KMS-11 (cell line): Measurements from ENCODE around the gene HNRNPA2B1.

Experiments
- H2AFZ ChIP-seq: fragments of 200-600 bp; sonication (generic); 2 replicates; pipeline ENCODE4 v1.6.1; 2016; ENCODE audit warnings: antibody characterized with exemption, mixed run types, low read depth
- H3K27ac ChIP-seq: fragments of 200-600 bp; sonication (generic); 2 replicates; pipeline ENCODE4 v1.6.1; 2016; ENCODE audit warnings: mild to moderate bottlenecking, mixed run types
- H3K27me3 ChIP-seq: fragments of 200-600 bp; sonication (generic); 2 replicates; pipeline ENCODE4 v1.6.1; 2017; ENCODE audit warnings: mild to moderate bottlenecking, low read depth, mixed run types, moderate library complexity; ENCODE audit not compliant: insufficient read depth
- H3K36me3 ChIP-seq: fragments of 200-600 bp; sonication (generic); 2 replicates; pipeline ENCODE4 v1.6.1; 2017; ENCODE audit warnings: mild to moderate bottlenecking, mixed run types; ENCODE audit not compliant: insufficient read depth
- H3K4me1 ChIP-seq: fragments of 200-600 bp; sonication (generic); 2 replicates; pipeline ENCODE4 v1.6.1; 2016; ENCODE audit warnings: mild to moderate bottlenecking, low read depth, mixed run types; ENCODE audit not compliant: poor library complexity, severe bottlenecking
- H3K4me2 ChIP-seq: fragments of 200-600 bp; sonication (generic); 2 replicates; pipeline ENCODE4 v1.7.0; 2016; ENCODE audit warnings: mild to moderate bottlenecking, mixed run types
- H3K4me3 ChIP-seq: fragments of 200-600 bp; sonication (generic); IDR thresholded peaks from 2 replicates; pipeline ENCODE4 v1.6.1; 2017; ENCODE audit warnings: low read depth, low read length, mixed read lengths; ENCODE audit not compliant: insufficient read depth
- H3K79me2 ChIP-seq: fragments of 200-600 bp; sonication (generic); 2 replicates; pipeline ENCODE4 v1.6.1; 2016; ENCODE audit warnings: low read depth, mixed run types; ENCODE audit not compliant: insufficient read depth
- H3K9ac ChIP-seq: fragments of 200-600 bp; sonication (generic); 2 replicates; pipeline ENCODE4 v1.6.1; 2016; ENCODE audit warnings: mild to moderate bottlenecking, mixed run types
- H4K20me1 ChIP-seq: fragments of 200-600 bp; sonication (generic); 2 replicates; pipeline ENCODE4 v1.6.1; 2016; ENCODE audit warnings: mild to moderate bottlenecking, mixed run types; ENCODE audit not compliant: insufficient read depth
- CTCF ChIP-seq: fragments of 200-600 bp; sonication (generic); conservative IDR thresholded peaks from 2 replicates; pipeline ENCODE4 v1.6.1; 2017; ENCODE audit warnings: low read depth, mild to moderate bottlenecking, antibody characterized with exemption, low read length, moderate library complexity, mixed read lengths

The HNRNPA2B1 gene

GRCh38 chr7:26140380-26140779 is 60.2 kb downstream of the HNRNPA2B1 start:
- H3K27me3 ChIP-seq = no peaks in the 10 kb centered on the region
- no peaks in the 10 kb centered on the region for H3K36me3 ChIP-seq
- H3K4me3 ChIP-seq = no peak overlapping the region
- H3K79me2 ChIP-seq = no peaks in the 10 kb centered on the region
- no peak overlapping the region for H3K9ac ChIP-seq
- no peak overlapping the region for H2AFZ ChIP-seq
- no peaks in the 10 kb centered on the region for H3K4me1 ChIP-seq
- TF ChIP-seq CTCF = no peak
- H4K20me1 ChIP-seq = no peaks in the 10 kb centered on the region
- H3K27ac ChIP-seq = no peak overlapping the region
- no peak overlapping the region for H3K4me2 ChIP-seq
